NCI-H748 treated with DMSO at 0.1 percent for 48 hours (cell line): ENCODE results near the gene LHX3.

ENCODE experiments used
- DNase-seq: peaks from one replicate; lab custom pipeline; 2025; lab: John Stamatoyannopoulos, UW

The LHX3 gene

GRCh38 chr9:136226680-136227407 lies 21.9 kb upstream of the LHX3 start:
- no peak for DNase-seq

GRCh38 chr9:136225748-136226679 lies 21.1 kb upstream of the LHX3 start:
- DNase-seq: no peak

GRCh38 chr9:136225366-136225747 lies 20.4 kb upstream of the LHX3 start:
- DNase-seq: no peak

GRCh38 chr9:136223871-136224640 lies 19.1 kb upstream of the LHX3 start:
- no peak for DNase-seq

GRCh38 chr9:136222906-136223285 lies 18.0 kb upstream of the LHX3 start:
- DNase-seq: no peak

- DNase-seq: no peak
Observed at GRCh38 chr9:136222166-136222905, 17.4 kb upstream of the LHX3 start.

GRCh38 chr9:136220017-136220729 lies 15.2 kb upstream of the LHX3 start:
- no peak for DNase-seq

- no peak for DNase-seq
Observed at GRCh38 chr9:136219276-136219675, 14.3 kb upstream of the LHX3 start.

GRCh38 chr9:136218673-136219072 lies 13.7 kb upstream of the LHX3 start:
- no peak for DNase-seq

GRCh38 chr9:136218271-136218670 lies 13.3 kb upstream of the LHX3 start:
- no peak for DNase-seq

GRCh38 chr9:136216541-136217244 lies 11.8 kb upstream of the LHX3 start:
- no peak for DNase-seq

- no peak for DNase-seq
Observed at GRCh38 chr9:136213733-136214132, 8.8 kb upstream of the LHX3 start.

- no peak for DNase-seq
Observed at GRCh38 chr9:136212345-136212950, 7.5 kb upstream of the LHX3 start.

- no peak for DNase-seq
Observed at GRCh38 chr9:136211441-136212344, 6.8 kb upstream of the LHX3 start.

- DNase-seq: no peak
Observed at GRCh38 chr9:136211006-136211405, 6.1 kb upstream of the LHX3 start.

- no peak for DNase-seq
Observed at GRCh38 chr9:136210276-136210675, 5.3 kb upstream of the LHX3 start.

- no peak for DNase-seq
Observed at GRCh38 chr9:136209786-136210185, 4.9 kb upstream of the LHX3 start.

- no peak for DNase-seq
Observed at GRCh38 chr9:136209232-136209631, 4.3 kb upstream of the LHX3 start.

- no peak for DNase-seq
Observed at GRCh38 chr9:136208675-136209074, 3.7 kb upstream of the LHX3 start.
